Stimulated activated naive B cell treated with anti-CD40 and anti-IgM and Interleukin-4, amounts not matched to agents 10 μg/mL and 1 μg/mL and 100 μg/mL, for 72 hours (primary cell): Measurements from ENCODE around the gene ITCH.

ENCODE experiments used
- ATAC-seq, 2 donors: fragments of 150-1000 bp; cut with Tn5 transposase; replicated peaks; 2 replicates each; pipeline ENCODE4 v1.10.0; 2021; ENCODE audit warnings: moderate library complexity in 1 of 2
- DNase-seq: peaks from one replicate; pipeline ENCODE4 v3.0.0; 2021
- H3K27ac Mint-ChIP-seq: one replicate; pipeline ENCODE4 v1.8.0; 2022; ENCODE audit warnings: mild to moderate bottlenecking, mixed read lengths
- H3K27me3 Mint-ChIP-seq, 2 donors: one replicate each; pipeline ENCODE4 v1.8.0; 2022; ENCODE audit warnings: mixed read lengths in 2 of 2
- H3K36me3 Mint-ChIP-seq, 2 donors: one replicate each; pipeline ENCODE4 v1.8.0; 2022; ENCODE audit warnings: mixed read lengths in 2 of 2, mild to moderate bottlenecking in 1 of 2
- H3K4me1 Mint-ChIP-seq, 2 donors: one replicate each; pipeline ENCODE4 v1.8.0; 2022; ENCODE audit warnings: mixed read lengths in 2 of 2, mild to moderate bottlenecking in 1 of 2
- H3K4me3 Mint-ChIP-seq, 2 donors: one replicate each; pipeline ENCODE4 v1.8.0; 2022; ENCODE audit warnings: mild to moderate bottlenecking in 2 of 2, mixed read lengths in 2 of 2, moderate library complexity in 1 of 2
- H3K9me3 Mint-ChIP-seq, 2 donors: one replicate each; pipeline ENCODE4 v1.8.0; 2022; ENCODE audit warnings: mixed read lengths in 2 of 2, mild to moderate bottlenecking in 1 of 2

The ITCH gene

GRCh38 chr20:34531608-34532265, 168.7 kb downstream of the ITCH start:
- DNase-seq: no peak
- Mint-ChIP-seq H3K4me1 (peaks cover 4 to 6% of the 10 kb centered on the region in 2 donors), H3K27me3 (no peaks in the 10 kb centered on the region), H3K36me3 (peaks cover 24 to 38% of the 10 kb centered on the region in 2 donors), H3K27ac (peak overlapping the region; percentile 2), H3K9me3 (no peaks in the 10 kb centered on the region), H3K4me3 (no peak overlapping the region)
- ATAC-seq: no peak

DNA sequence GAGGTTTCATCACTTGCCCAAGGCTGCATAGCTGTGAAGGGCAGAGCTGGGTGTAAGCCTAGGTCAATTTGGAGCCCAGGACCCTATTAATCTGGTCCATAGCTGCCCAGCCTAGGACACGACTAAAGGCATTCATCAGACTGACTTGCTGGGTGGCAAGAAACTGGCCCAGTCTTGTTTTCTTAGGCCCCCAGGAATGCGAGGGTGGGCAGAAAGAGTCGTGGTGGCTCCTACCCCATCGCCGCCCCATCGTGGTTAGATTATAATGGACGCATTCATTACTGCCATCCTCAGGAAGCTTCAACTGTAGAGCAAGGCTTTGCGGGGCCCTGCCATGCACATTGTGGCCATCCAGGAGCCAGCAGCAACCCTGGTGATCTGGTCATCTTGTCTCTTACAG, 169.2 kb downstream of the ITCH start:
- Mint-ChIP-seq H3K27me3 (no peaks in the 10 kb centered on the region), H3K36me3 (peaks cover 21 to 40% of the 10 kb centered on the region in 2 donors), H3K9me3 (no peaks in the 10 kb centered on the region), H3K4me3 (no peak overlapping the region), H3K27ac (no peak overlapping the region), H3K4me1 (peaks cover 4 to 6% of the 10 kb centered on the region in 2 donors)
- DNase-seq (no peak), ATAC-seq (no peak)

GRCh38 chr20:34532756-34533155, 169.7 kb downstream of the ITCH start:
- no peak for DNase-seq
- Mint-ChIP-seq H3K27me3 (no peaks in the 10 kb centered on the region), H3K4me3 (no peak overlapping the region), H3K36me3 (peaks cover 21 to 41% of the 10 kb centered on the region in 2 donors), H3K27ac (no peak overlapping the region), H3K9me3 (no peaks in the 10 kb centered on the region), H3K4me1 (peaks cover 4 to 6% of the 10 kb centered on the region in 2 donors)
- ATAC-seq: no peak

- ATAC-seq (no peak), DNase-seq (no peak)
- H3K27ac Mint-ChIP-seq: peak overlapping the region; percentile 17
- H3K4me1 Mint-ChIP-seq: peaks cover 4 to 6% of the 10 kb centered on the region in 2 donors
- no peaks in the 10 kb centered on the region for H3K9me3 Mint-ChIP-seq
- H3K36me3 Mint-ChIP-seq: peaks cover 24 to 38% of the 10 kb centered on the region in 2 donors
- no peak overlapping the region for H3K4me3 Mint-ChIP-seq
- H3K27me3 Mint-ChIP-seq: no peaks in the 10 kb centered on the region
These were observed 171.5 kb downstream of the ITCH start for GRCh38 chr20:34534391-34535165.

DNA sequence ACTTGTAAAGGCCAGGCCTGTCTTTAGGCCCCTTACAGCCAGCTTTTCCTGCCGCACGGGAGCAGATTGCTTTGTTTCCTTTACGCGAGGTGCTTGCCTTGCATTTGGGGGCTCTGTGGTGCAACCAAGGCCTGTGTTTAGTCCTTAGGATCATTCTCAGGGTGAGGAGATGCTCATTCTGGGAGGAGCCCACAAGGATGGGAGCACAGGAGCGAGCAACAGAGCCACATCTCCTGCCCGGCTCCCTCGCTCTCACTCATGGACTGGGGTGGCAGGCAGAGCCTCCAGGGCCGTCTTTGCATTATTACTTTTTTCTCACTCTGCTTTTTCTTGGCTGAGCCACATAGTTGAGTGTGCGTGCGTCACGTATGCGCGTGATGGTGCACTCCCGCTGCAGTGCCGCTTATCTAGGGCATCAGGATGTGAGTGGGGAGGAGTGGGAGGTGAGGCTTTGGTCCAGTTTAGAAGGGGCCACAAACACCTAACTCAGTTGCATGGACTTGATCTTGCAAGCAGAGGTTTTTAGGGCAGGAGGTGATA, 172.3 kb downstream of the ITCH start:
- no peak for DNase-seq
- Mint-ChIP-seq H3K4me1 (peaks cover 4 to 6% of the 10 kb centered on the region in 2 donors), H3K27ac (no peak overlapping the region), H3K9me3 (no peaks in the 10 kb centered on the region), H3K4me3 (no peak overlapping the region), H3K27me3 (no peaks in the 10 kb centered on the region), H3K36me3 (peaks cover 30 to 43% of the 10 kb centered on the region in 2 donors)
- no peak for ATAC-seq

GRCh38 chr20:34535857-34536256, 172.8 kb downstream of the ITCH start:
- ATAC-seq (no peak), DNase-seq (no peak)
- H3K4me1 Mint-ChIP-seq: peaks cover 1 to 2% of the 10 kb centered on the region in 2 donors
- H3K9me3 Mint-ChIP-seq: no peaks in the 10 kb centered on the region
- H3K27me3 Mint-ChIP-seq: no peaks in the 10 kb centered on the region
- H3K27ac Mint-ChIP-seq: no peak overlapping the region
- H3K4me3 Mint-ChIP-seq: no peak overlapping the region
- H3K36me3 Mint-ChIP-seq: peaks cover 35 to 44% of the 10 kb centered on the region in 2 donors

- no peak overlapping the region for H3K27ac Mint-ChIP-seq
- no peaks in the 10 kb centered on the region for H3K27me3 Mint-ChIP-seq
- peaks cover 37 to 47% of the 10 kb centered on the region in 2 donors for H3K36me3 Mint-ChIP-seq
- H3K4me3 Mint-ChIP-seq: no peak overlapping the region
- no peaks in the 10 kb centered on the region for H3K9me3 Mint-ChIP-seq
- ATAC-seq (peak; percentile 39 to 51), DNase-seq (no peak)
- no peaks in the 10 kb centered on the region for H3K4me1 Mint-ChIP-seq
These were observed 173.8 kb downstream of the ITCH start for GRCh38 chr20:34536798-34537394.

GRCh38 chr20:34537651-34538050, 174.6 kb downstream of the ITCH start:
- Mint-ChIP-seq H3K4me3 (no peak overlapping the region), H3K4me1 (no peaks in the 10 kb centered on the region), H3K27ac (no peak overlapping the region), H3K36me3 (peaks cover 42 to 55% of the 10 kb centered on the region in 2 donors), H3K27me3 (no peaks in the 10 kb centered on the region), H3K9me3 (no peaks in the 10 kb centered on the region)
- DNase-seq: no peak
- ATAC-seq: no peak

DNA sequence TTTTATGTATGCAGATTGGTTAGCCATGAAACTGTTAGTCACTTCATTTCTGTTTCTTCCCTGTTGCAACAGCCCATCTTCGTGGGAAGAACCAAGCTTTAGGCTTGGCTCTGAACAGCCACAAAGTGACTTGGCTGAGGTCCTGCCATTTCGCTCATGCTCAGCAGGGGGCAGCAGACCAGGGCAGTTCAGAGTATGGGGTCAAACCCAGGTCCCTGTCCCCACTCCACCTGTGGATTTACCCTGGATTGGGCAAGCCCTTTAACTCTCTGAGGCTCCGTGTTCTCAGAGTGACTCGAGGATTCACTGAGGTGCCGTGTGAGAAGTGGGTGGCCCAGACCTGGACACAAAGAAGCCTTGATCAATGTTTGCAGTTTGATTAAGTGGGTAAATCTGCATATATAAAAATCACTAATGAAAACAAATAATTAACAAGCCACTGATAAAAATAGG, 175.6 kb downstream of the ITCH start:
- Mint-ChIP-seq H3K27ac (no peak overlapping the region), H3K4me1 (no peaks in the 10 kb centered on the region), H3K9me3 (no peaks in the 10 kb centered on the region), H3K27me3 (no peaks in the 10 kb centered on the region), H3K36me3 (peaks cover 44 to 59% of the 10 kb centered on the region in 2 donors), H3K4me3 (no peak overlapping the region)
- ATAC-seq: peak; percentile 64 to 65
- no peak for DNase-seq

DNA sequence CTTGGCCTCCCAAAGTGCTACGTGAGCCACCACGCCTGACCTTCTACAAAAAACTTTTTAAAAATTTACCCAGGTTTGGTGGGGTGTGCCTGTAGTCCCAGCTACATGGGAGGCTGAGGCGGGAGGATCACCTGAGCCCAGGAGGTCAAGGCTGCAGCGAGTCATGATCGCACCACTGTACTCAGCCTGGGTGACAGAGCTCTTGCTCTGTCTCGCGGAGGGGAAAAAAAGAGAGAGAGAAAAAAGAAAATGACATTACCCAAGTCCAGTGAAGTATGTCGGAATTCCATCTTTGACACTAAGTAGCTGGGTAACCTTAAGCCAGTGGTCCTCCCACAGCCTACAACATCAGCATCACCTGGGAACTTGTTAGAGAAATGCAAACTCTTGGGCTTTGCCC, 176.7 kb downstream of the ITCH start:
- DNase-seq: no peak
- H3K36me3 Mint-ChIP-seq: peaks cover 40 to 57% of the 10 kb centered on the region in 2 donors

GRCh38 chr20:34540596-34541263, 177.7 kb downstream of the ITCH start:
- Mint-ChIP-seq H3K36me3 (peaks cover 36 to 51% of the 10 kb centered on the region in 2 donors), H3K9me3 (peaks cover 0 to 1% of the 10 kb centered on the region in 2 donors), H3K27me3 (peaks cover 4 to 6% of the 10 kb centered on the region in 2 donors), H3K4me1 (peaks cover 2 to 5% of the 10 kb centered on the region in 2 donors), H3K27ac (peak overlapping the region; percentile 37), H3K4me3 (no peak overlapping the region)
- ATAC-seq (no peak), DNase-seq (no peak)

More for the DNA sequence above, 176.7 kb downstream of the ITCH start:
- Mint-ChIP-seq H3K27me3 (peaks cover 0 to 2% of the 10 kb centered on the region in 2 donors), H3K4me3 (no peak overlapping the region), H3K9me3 (no peaks in the 10 kb centered on the region), H3K4me1 (peaks cover 2% of the 10 kb centered on the region in 2 donors), H3K27ac (no peak overlapping the region)
- ATAC-seq: no peak

DNA sequence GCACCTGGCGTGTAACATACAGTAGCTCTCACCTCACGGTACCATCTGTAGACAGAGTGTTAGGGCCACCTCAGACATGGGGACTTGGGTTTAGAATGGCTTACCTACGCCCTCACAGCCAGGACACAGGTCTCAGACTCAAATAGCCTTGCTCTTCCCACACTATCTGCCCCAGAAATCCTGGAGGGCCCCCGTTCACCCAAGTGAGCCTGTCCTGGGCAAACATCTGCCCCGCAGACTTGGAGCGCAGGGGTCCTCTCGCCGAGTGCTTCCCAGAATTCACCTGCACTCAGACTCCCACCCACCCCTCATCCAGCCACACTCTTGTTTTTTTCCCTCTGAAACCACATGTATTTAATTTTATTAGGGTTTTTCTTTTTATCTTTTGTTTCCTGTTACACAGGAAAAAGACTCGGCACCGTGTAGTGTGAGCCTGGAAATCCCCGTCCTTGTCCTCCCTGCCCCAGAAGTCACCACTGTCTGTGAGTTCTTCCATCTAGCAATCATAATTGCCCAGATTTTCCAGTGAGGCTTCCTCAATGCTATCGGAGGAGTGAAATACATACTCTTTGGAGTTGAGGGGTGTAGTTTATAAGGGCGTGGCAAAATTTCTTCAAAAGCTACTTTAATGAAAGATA, 178.3 kb downstream of the ITCH start:
- Mint-ChIP-seq H3K4me1 (peaks cover 2 to 5% of the 10 kb centered on the region in 2 donors), H3K4me3 (no peak overlapping the region), H3K27ac (peak overlapping the region; percentile 37), H3K36me3 (peaks cover 34 to 49% of the 10 kb centered on the region in 2 donors), H3K9me3 (peaks cover 0 to 1% of the 10 kb centered on the region in 2 donors), H3K27me3 (peaks cover 5 to 8% of the 10 kb centered on the region in 2 donors)
- DNase-seq (no peak), ATAC-seq (no peak)

- Mint-ChIP-seq H3K27me3 (peaks cover 7 to 11% of the 10 kb centered on the region in 2 donors), H3K9me3 (peaks cover 0 to 1% of the 10 kb centered on the region in 2 donors), H3K27ac (no peak overlapping the region), H3K4me3 (no peak overlapping the region), H3K36me3 (peaks cover 35 to 47% of the 10 kb centered on the region in 2 donors), H3K4me1 (peaks cover 2 to 5% of the 10 kb centered on the region in 2 donors)
- DNase-seq (no peak), ATAC-seq (no peak)
These were observed 178.8 kb downstream of the ITCH start for GRCh38 chr20:34541917-34542316.
